ENCODE results near the gene SLC39A11.

DNA sequence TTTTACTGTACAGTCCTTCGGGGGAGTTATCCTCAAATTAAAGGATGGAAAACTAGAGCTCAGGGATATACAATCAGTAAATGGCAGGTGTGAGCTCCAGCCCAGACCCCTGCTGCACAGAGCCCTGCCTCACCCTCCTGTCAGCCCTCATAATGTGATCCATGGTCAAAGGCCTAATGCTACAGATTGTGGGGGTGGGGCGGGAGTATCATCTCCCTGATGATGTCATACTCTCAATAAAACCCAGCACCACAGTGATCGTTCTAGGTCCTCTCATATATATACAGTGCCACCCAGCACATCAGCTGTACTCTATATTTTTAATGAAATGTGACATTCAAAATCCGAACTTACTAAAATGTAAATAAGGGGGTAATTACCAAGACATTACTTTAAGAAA is 61.5 kb downstream of the SLC39A11 start:
- TF ChIP-seq, protein P1, sequence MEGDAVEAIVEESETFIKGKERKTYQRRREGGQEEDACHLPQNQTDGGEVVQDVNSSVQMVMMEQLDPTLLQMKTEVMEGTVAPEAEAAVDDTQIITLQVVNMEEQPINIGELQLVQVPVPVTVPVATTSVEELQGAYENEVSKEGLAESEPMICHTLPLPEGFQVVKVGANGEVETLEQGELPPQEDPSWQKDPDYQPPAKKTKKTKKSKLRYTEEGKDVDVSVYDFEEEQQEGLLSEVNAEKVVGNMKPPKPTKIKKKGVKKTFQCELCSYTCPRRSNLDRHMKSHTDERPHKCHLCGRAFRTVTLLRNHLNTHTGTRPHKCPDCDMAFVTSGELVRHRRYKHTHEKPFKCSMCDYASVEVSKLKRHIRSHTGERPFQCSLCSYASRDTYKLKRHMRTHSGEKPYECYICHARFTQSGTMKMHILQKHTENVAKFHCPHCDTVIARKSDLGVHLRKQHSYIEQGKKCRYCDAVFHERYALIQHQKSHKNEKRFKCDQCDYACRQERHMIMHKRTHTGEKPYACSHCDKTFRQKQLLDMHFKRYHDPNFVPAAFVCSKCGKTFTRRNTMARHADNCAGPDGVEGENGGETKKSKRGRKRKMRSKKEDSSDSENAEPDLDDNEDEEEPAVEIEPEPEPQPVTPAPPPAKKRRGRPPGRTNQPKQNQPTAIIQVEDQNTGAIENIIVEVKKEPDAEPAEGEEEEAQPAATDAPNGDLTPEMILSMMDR (conservative IDR thresholded peaks at IDR 0.05): no peak
- TF ChIP-seq EZH2 (IDR thresholded peaks at IDR 0.05; ENCODE audit: low read depth): no peak

All from PC-9 (cell line).